GM15510 (cell line): ENCODE measurements around the gene VGLL4.

ENCODE experiments used
- POLR2A ChIP-seq: IDR thresholded peaks from 3 replicates; pipeline ENCODE4 v1.6.1; 2011; ENCODE audit warnings: borderline replicate concordance; ENCODE audit not compliant: insufficient read length; ENCODE audit errors: extremely low read depth

Gene VGLL4

DNA sequence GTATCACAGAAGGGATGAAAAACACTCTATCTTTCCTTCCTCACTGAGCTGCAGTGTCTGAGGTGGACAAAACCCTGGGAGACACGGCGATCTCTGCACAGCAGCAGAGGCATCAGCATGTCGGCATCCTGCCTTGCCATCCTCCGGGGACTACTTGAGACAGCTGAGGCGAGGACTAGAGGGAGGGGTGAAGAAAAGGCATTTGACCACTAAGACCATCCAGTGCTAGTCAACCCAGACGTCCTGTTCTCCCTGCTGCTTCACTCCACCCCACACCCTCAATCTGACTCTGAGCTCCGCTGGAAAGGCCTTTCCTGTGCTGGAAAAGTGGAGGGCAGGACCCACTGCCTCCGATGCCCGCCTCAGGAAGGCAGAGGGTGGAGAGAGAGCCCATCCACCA, 67.3 kb downstream of the VGLL4 start:
- TF ChIP-seq POLR2A: no peak

DNA sequence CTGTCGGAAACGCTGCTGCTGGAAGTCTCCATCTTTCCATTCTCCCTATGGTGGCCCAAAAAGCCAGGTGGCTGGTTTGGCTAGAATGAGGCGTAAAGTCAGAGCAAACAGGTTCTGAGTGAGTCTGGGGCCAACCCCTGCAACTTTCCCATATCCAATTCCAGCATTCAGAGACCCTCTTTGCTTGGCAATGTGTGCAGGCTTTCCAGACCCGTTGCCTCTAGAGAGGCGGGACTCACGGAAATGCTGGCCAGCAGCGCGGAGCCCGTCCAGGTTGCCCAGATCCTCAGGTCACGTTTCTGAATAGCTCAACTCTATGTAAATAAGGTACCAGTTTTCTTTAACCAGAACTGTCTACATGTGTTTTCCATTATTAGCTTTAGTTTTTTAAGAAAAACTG, 68.0 kb downstream of the VGLL4 start:
- no peak for TF ChIP-seq POLR2A

DNA sequence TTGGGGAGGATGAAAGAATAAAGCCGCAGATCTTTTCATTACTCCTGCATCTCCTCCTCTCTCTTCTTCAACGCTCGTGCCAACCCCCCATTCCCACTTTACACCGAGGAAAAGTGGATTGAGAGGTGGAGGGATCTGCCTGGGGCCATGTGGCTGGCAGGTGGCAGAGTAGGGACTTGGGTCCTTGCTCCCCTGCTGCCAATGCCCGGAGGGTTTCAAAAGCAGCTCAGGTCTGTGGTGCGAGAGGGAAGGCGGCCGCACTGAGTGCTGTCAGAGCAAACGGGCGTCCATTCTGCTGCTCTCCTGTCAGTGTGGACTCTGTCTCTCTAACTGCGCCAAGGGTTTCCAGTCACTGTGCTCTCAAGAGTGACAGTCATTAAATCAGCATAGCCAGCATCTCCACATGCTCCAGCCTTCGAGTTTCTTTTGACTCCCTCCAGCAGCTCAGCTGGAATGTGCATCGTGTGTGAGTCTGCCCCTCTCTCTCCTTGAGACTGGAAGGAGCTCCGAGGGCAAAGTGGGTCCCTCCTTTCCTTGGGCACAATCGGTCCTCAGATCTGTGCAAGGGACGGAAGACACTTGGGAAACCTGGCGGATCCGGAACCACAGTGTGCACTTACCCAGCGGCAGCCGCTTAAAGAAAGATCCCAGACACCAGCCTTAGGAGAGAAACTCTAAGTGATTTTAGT, 68.6 kb downstream of the VGLL4 start:
- TF ChIP-seq POLR2A: no peak

DNA sequence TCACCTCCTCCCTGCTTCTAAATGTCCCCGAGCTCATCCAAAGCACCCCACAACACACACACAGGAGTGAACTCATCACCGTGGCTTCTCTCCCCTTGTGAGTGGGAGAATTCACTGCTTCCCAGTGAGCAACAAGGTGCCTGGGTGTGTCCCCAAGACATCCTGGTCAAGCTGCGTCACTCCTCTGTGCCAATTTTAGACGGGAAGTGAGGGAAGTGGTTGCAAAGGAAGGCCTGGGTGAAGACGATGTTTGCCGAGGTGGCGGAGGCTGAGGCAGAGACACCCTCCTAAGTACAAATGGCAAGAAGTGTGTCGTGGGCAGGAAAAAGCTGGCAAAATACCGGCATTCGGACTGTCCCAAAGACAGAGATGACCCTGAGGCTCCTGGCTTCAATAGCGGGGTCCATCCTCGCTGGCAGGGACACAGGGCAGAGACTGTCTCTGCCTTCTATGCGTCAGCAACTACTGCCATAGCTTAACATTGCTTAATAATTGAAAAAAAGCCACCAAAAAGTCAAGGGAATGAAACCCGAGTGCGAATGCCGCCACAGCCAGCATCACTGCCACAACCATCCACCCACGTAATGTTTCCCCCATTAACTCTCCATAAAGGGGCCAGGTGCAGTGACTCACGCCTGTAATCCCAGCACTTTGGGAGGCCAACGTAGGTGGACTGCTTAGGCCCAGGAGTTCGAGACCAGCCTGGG, 72.8 kb downstream of the VGLL4 start:
- no peak for TF ChIP-seq POLR2A

DNA sequence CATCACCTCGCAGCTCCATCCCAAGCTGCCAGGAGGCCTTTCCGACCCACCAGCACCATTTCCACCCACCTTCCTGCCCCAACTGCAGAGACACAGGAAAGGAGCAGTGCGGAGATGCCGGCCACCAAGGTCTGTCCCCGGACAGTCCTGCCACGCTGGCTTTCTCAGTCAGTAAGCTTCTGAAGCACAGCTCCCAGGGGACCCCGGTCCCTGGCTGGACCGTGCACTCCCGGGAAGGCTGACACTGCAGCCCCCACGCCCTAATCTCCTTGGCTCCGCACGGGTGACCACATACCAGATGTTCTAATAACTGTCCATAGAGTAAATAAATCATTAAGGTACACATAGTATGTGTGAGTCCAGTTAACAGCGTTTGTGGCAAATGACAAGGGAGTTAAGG, 73.5 kb downstream of the VGLL4 start:
- TF ChIP-seq POLR2A: no peak

DNA sequence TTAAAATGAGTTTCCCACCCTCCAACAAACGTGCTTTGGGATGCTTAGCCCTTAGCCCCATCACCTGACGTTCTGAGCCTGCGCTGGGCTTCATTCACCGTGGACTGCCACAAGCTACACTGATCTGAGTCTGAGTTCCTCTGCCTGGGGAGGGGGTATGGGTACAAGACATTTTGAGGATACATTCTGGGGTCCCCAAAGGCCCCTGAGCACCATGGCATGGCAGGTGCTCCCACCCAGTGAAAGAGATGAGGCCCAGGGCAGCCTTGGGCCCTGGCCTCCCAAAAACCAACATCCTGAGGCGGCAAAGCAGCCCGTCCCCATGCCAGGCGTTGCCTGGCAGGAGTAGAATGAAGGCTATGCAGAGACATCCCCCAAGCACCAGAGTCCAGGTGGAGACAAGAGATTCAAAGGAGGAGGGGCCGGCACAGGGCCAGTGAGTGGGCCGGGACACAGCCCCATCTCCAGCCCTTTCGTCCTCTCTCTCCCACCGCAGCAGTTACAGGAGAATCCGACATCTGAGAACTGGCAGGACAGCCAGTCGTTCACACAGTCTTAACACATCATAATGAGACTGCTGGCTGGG, 74.5 kb downstream of the VGLL4 start:
- TF ChIP-seq POLR2A: no peak

DNA sequence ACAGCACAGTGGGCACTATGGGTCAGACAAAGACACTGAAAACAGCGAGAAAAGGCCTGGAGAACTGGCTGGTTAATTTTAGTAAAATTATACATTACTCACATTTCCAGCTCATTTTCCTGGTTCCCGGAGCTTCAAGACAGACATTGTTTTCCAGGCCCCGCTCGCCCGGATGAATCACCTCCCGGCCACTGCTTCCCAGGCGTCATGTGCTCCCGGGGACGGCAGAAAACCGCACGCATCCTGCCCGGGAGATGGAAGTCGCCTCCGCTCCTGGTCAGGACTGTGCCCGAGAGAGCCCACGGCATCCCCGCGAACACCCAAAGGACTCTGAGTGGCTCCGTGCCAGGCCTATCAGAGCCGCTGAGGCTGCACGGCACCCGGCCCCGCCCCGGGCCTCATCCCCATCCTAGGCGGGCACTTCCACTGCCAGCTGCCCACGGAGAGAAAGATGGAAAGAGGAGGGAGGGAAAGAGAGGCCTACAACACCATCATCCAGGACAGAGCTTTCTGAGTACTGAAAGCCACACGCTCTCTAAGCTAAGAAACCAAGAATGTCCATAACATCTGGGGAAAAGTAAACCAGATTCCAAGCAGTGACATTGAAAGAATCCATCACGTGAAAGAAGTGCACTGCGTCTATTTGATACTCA, 75.1 kb downstream of the VGLL4 start:
- no peak for TF ChIP-seq POLR2A

DNA sequence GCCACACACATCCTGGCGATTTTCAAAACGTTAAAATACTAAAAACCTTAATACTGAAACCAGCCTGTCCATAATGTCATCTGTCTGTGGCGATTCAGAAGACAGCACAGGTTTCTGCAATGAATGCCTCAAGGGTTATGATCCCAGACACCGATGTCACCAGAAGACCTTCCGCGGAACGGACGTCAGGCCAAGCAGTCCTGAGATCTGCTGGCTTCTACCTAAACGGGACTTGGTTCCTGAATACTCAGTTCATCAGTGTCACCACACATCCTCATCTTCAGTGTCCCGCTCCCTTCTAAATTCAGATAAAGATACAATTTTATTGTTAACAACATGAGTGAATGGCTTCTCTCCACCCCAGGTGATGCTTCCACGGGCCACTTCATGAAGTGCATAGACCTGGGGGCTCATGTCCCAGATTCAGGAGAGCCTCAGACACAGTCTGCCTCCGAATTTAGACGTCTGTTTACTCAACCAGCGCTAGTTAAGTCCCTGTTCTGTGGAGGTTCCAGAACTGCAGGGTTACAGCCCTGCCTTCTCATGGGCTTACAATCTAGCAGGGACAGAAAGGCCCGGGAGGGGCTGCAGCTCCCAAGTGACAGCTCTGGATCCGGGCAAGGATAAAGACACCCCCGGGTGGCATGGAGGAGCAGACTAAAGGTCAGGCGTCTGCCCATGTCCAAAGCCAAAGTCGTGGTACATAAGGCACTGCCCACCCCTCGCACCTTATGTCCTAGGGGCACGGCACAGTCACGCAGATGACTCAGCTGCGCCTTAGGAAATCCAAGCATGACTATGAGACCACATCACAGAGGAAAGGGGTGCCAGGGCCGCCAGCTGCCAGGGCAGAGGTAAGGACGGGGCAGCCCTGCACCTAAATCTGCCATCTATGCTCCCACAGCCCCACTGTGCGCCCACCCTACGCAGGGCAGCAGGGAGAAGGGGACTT, 75.9 kb downstream of the VGLL4 start:
- TF ChIP-seq POLR2A: no peak

DNA sequence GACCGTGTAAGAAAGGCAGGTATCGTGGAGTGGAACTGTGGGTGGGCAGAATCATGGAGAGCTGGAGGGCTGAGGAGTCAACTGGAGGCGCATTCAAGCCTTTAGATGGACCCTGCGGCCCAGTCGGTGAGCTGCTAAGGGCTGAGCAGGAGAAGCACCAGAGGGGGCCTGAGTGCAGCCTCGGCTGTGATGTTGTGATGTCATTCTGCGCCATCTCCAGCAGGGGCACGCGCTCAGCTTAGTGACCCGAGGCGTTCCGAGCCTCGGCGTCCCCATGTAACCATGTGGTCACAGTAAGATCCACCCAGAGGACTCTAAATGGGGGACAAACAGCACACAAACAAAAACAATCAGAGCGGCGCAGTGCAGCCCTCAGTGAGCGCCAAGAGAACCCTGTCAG, 76.8 kb downstream of the VGLL4 start:
- TF ChIP-seq POLR2A: no peak

DNA sequence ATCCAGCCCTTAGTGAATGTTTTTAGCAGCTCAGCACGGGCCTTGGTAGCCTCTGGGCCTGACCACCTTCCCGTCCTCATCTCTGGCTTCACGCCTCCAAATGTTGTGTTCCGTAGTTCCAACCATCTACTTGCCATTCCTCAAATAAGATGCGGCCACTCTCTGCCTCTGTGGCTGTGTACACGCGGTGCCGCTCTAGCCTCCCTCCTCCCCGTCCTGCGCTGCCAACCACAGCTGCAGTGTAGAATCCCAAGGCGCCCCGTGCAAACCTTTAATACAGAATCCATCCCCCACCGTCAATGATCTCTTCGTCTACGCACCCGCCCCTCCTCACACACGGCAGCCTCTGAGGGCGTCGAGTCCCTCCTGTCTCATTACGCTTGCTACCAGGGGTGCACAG, 77.2 kb downstream of the VGLL4 start:
- TF ChIP-seq POLR2A: no peak

DNA sequence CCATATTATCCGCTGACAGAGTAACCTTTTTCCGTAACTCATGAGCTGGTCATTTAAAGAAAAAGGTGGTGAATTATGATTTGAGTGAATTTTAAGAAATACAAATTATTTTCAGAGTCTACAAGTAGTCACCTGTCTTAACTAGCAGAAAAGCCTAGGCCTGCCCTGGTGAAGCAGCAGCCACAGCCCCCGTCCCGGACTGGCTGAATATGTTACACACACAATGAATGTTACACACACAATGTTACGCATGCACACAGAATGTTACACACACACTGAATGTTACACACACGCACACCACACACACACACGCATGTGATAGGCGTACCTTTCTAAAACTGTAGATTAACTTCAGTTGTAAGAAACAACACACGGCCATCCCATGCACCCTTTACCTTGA, 77.8 kb downstream of the VGLL4 start:
- no peak for TF ChIP-seq POLR2A

DNA sequence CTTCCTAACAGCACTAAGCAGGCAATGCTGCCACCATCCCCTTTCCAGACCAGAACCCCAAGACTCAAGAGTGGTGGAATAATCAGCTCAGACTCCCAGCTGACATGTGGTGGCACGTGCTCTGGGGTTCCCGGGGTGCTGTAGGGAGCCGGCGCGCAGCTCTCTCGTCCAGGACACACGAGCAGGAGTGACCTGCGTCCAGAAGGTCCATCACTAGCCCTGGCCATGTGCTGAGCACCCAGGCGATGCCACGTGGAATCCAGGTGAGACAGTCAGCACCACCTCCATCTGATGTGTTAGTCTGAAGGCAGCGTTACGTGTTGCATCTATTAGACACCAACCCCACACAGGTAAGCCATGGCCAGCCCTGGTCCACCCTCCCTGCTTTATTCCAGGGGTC, 78.2 kb downstream of the VGLL4 start:
- no peak for TF ChIP-seq POLR2A

DNA sequence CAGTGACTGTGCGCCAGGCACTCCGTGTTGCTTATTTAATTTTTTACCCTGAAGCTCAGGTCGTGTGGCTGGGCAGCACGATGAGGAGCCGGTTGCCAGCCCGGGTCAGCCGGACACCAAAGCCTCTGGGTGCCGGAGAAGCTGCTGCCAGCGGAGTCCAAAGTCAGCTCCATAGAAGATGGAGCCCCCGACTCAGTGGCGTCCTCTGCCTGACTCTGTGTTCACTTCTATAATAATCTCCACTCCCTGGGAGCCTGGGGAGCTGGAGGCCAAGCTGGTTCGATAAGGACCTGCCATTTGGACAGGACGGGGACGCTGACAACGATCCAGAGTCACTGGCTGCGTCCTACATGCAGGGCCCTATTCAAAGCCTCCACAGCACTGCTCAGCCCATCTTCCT, 78.6 kb downstream of the VGLL4 start:
- TF ChIP-seq POLR2A: no peak

DNA sequence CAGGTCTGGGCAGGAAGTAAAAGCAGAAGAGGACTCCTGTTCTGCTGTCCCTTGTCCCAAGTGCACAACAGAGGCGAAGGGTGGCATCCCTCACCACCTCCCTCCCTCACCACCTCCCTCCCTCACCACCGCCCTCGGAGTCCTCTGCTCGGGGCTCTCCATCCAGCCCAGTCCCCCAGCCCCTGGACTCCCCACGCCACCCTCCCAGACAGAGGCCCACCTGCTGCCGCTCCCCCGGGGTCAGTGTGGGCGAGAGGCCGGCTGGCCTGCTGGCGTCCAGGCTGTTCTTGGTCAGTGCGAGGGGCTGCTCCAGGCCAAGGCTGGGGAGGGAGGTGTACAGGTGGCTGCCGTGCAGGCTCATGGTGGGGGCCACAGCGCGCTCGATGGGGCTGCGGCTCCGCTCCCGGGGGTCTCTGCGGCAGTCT, 79.1 kb downstream of the VGLL4 start:
- no peak for TF ChIP-seq POLR2A
